Tibial nerve (tissue), 4 donors: Measurements from ENCODE around the gene PDCD2L.

Source experiments
- CTCF ChIP-seq, 5 experiments: fragments of 200-600 bp in 3 of 5; fragments of 450-650 bp in 2 of 5; sonication (generic) in 3 of 5; IDR thresholded peaks; one replicate each; pipeline ENCODE4 v1.5.1; 2016 to 2019; ENCODE audit warnings: antibody characterized with exemption in 5 of 5, mild to moderate bottlenecking in 3 of 5, moderate library complexity in 2 of 5
- EP300 ChIP-seq, 2 donors: sonication (generic); formaldehyde crosslinking; IDR thresholded peaks; one replicate each; pipeline ENCODE4 v1.6.1; 2017; ENCODE audit warnings: antibody characterized with exemption in 2 of 2, mild to moderate bottlenecking in 1 of 2

- TF ChIP-seq EP300 (IDR thresholded peaks at IDR 0.05) (no peak), CTCF (IDR thresholded peaks at IDR 0.05) (no peak)
These were observed 34.1 kb upstream of the PDCD2L start for GRCh38 chr19:34370117-34370516.
